A549 (cell line): ENCODE data around the gene NUDCD3. TPM values are rescaled to one million over a fixed set of nuclear protein-coding genes. Genes with fewer than 3 reads are reported as not detected.
"Not testable (repeated sequence)": the region's sequence is repeated elsewhere in the genome, so short reads cannot be mapped to it uniquely, and the experiment has no call there.

Experiments used
- ATAC-seq, 2 experiments: fragments of 200-7000 bp in 1 of 2; fragments of >200 bp in 1 of 2; cut with Nextera tagmentation in 1 of 2; cut with Tn5 transposase in 1 of 2; 3 replicates each; pipeline versions ENCODE4 v1.8.0 to v1.9.1; 2018 to 2020; ENCODE audit warnings: mild to moderate bottlenecking in 1 of 2, moderate library complexity in 1 of 2
- CTCF ChIA-PET: fragments of 300-600 bp; sonication (Branson Sonifier 250); formaldehyde crosslinking; extraction: SDS; loops from one replicate; lab custom pipeline; 2021; ENCODE audit warnings: antibody characterized with exemption, inconsistent platforms; lab: Yijun Ruan, JAX
- POLR2A ChIA-PET: fragments of 350-600 bp; formaldehyde crosslinking; extraction: SDS; loops from one replicate; lab custom pipeline; 2021; ENCODE audit warnings: antibody characterized with exemption, inconsistent platforms; lab: Yijun Ruan, JAX
- DNase-seq, 2 experiments: peaks; one replicate each; pipeline versions ENCODE4 v3.0.0 to v3.0.0-alpha.2; 2011 to 2016; ENCODE audit warnings: low read depth in 1 of 2, low spot score in 1 of 2
- FAIRE-seq: peaks from 2 replicates; lab custom pipeline; 2011; peaks lifted over from hg19 to GRCh38; lab: Jason Lieb, UNC
- H3K27ac ChIP-seq, 2 experiments: fragments of >200 bp; sonication (Bioruptor Twin); formaldehyde crosslinking; 3 replicates each; pipeline ENCODE4 v1.5.1; 2016 to 2017
- H3K4me1 ChIP-seq: fragments of >200 bp; sonication (Bioruptor Twin); formaldehyde crosslinking; 3 replicates; pipeline ENCODE4 v1.6.1; 2016
- H3K4me2 ChIP-seq: fragments of >200 bp; sonication (Bioruptor Twin); formaldehyde crosslinking; 3 replicates; pipeline ENCODE4 v1.6.1; 2016
- H3K4me3 ChIP-seq: fragments of >200 bp; sonication (Bioruptor Twin); formaldehyde crosslinking; 3 replicates; pipeline ENCODE4 v1.5.1; 2016
- H3K9me3 ChIP-seq: fragments of >200 bp; sonication (Bioruptor Twin); formaldehyde crosslinking; 3 replicates; pipeline ENCODE4 v1.6.1; 2016
- CHD2 ChIP-seq: fragments of 150-350 bp; IDR thresholded peaks from 2 replicates; pipeline ENCODE4 v1.6.1; 2014; ENCODE audit warnings: low read length; ENCODE audit not compliant: partially characterized antibody
- E2F6 ChIP-seq: IDR thresholded peaks from 2 replicates; pipeline ENCODE4 v1.6.1; 2012; ENCODE audit warnings: low read depth, borderline replicate concordance
- EHF ChIP-seq: fragments of 250-450 bp; sonication (Bioruptor Pico); IDR thresholded peaks from 2 replicates; pipeline ENCODE4 v1.5.0; 2020; ENCODE audit warnings: mild to moderate bottlenecking
- ESRRA ChIP-seq: fragments of 150-350 bp; IDR thresholded peaks from 2 replicates; pipeline ENCODE4 v1.6.1; 2014; ENCODE audit warnings: mild to moderate bottlenecking, low read length, borderline replicate concordance
- FOSB ChIP-seq: fragments of 250-450 bp; sonication (Bioruptor Pico); IDR thresholded peaks from 2 replicates; pipeline ENCODE4 v1.5.0; 2020; ENCODE audit warnings: mild to moderate bottlenecking, moderate library complexity
- JUNB ChIP-seq: fragments of >200 bp; sonication (Bioruptor Twin); formaldehyde crosslinking; IDR thresholded peaks from 2 replicates; pipeline ENCODE4 v1.6.1; 2016
- KDM5A ChIP-seq: fragments of 200-600 bp; sonication (generic); IDR thresholded peaks from 2 replicates; pipeline ENCODE4 v1.6.1; 2016; ENCODE audit warnings: antibody characterized with exemption, mild to moderate bottlenecking
- MAFK ChIP-seq: fragments of 450-650 bp; IDR thresholded peaks from 2 replicates; pipeline ENCODE4 v1.6.1; 2014; ENCODE audit not compliant: partially characterized antibody
- MAX ChIP-seq: IDR thresholded peaks from 2 replicates; pipeline ENCODE4 v1.6.1; 2012
- MAZ ChIP-seq: fragments of 150-350 bp; IDR thresholded peaks from 2 replicates; pipeline ENCODE4 v1.6.1; 2014; ENCODE audit warnings: antibody characterized with exemption, low read depth, low read length, borderline replicate concordance
- MYC ChIP-seq: IDR thresholded peaks from 2 replicates; pipeline ENCODE4 v1.6.1; 2012; ENCODE audit warnings: mild to moderate bottlenecking, inconsistent platforms, low read length, improper control_type of control experiment, borderline replicate concordance
- NFE2L2 ChIP-seq: fragments of 150-350 bp; conservative IDR thresholded peaks from 2 replicates; pipeline ENCODE4 v1.6.1; 2014; ENCODE audit warnings: low read length
- NR3C1 ChIP-seq: fragments of >200 bp; sonication (Bioruptor Twin); formaldehyde crosslinking; IDR thresholded peaks from 3 replicates; pipeline ENCODE4 v1.6.1; 2017
- PBX3 ChIP-seq: IDR thresholded peaks from 2 replicates; pipeline ENCODE4 v1.6.1; 2012
- RNF2 ChIP-seq: fragments of 200-600 bp; sonication (generic); IDR thresholded peaks from 2 replicates; pipeline ENCODE4 v1.6.1; 2016; ENCODE audit warnings: low read depth, mild to moderate bottlenecking, antibody characterized with exemption, moderate library complexity, borderline replicate concordance
- TFCP2L1 ChIP-seq: fragments of 250-450 bp; sonication (Bioruptor Pico); IDR thresholded peaks from 2 replicates; pipeline ENCODE4 v1.5.0; 2021; ENCODE audit warnings: mild to moderate bottlenecking
- USF2 ChIP-seq: fragments of 450-650 bp; IDR thresholded peaks from 2 replicates; pipeline ENCODE4 v1.6.1; 2014; ENCODE audit warnings: antibody characterized with exemption
- WGBS: methylation state at CpG from one replicate; pipeline ENCODE4 v1.1.6; 2017; ENCODE audit errors: missing lambda C conversion rate; 5-methylcytosine and 5-hydroxymethylcytosine counted together
- polyA plus RNA-seq, 4 experiments: library from polyadenylated mRNA; depleted of rRNA in 3 of 4; stranded (reverse); fragments of >200 nt; fragmentation: RNase III in 1 of 4; extraction: RNeasy Plus Mini Kit Qiagen cat#74134 plus additional on column Dnase treatment in 1 of 4; gene quantifications; 2 replicates in 3 of 4; 3 replicates in 1 of 4; pipeline ENCODE4 v1.2.3, GENCODE V29; 2011 to 2017
- TF ChIP-seq, protein P1 (sequence below): fragments of >200 bp; sonication (Bioruptor Twin); formaldehyde crosslinking; IDR thresholded peaks from 3 replicates; pipeline ENCODE4 v1.5.1; 2016

Gene NUDCD3
- polyA plus RNA-seq, 2 of the 4 experiments (the other 2 are of a cell fraction), result 44.3 to 66.3 TPM

DNA sequence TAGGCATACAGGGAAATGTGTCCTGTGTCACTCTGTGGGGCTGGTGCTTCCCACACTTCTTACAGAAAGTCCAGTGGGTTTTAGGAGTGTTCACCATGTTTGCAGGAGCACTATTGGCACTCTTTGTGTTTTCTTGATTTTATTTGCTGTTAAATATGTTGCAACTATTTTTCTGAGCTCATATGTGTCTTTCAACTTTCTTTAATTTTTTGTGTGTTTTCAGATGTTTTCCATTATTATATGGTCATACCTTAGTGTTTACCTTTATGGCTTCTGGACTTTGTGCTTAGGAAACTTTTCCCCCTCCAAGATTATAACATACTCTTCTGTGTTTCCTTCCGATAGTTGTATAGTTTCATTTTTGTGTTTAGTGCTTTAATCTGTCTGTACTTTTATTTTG is 20.8 kb upstream of the NUDCD3 start:
- no peak for FAIRE-seq
- WGBS, result 88% methylated on average over 1 of the region's 1 CpG
- ChIA-PET POLR2A (no interaction called here), CTCF (interaction anchor here (1.5 kb wide), 1 partner anchor 31 kb away, joined by 3 read pairs; no protein-coding TSS in a partner anchor)
- Histone ChIP-seq H3K4me2 (no peak overlapping the region), H3K27ac (no peak overlapping the region), H3K4me3 (no peak overlapping the region), H3K9me3 (peaks cover 2% of the 10 kb centered on the region; the same call in 1 of the 3 replicates), H3K4me1 (no peaks in the 10 kb centered on the region)
- no peak for ATAC-seq
- TF ChIP-seq MYC, result no peak
- TF ChIP-seq MAZ, result no peak
- no peak for TF ChIP-seq FOSB (CRISPR knock-in tag)
- TF ChIP-seq NFE2L2, result no peak
- no peak for DNase-seq

DNA sequence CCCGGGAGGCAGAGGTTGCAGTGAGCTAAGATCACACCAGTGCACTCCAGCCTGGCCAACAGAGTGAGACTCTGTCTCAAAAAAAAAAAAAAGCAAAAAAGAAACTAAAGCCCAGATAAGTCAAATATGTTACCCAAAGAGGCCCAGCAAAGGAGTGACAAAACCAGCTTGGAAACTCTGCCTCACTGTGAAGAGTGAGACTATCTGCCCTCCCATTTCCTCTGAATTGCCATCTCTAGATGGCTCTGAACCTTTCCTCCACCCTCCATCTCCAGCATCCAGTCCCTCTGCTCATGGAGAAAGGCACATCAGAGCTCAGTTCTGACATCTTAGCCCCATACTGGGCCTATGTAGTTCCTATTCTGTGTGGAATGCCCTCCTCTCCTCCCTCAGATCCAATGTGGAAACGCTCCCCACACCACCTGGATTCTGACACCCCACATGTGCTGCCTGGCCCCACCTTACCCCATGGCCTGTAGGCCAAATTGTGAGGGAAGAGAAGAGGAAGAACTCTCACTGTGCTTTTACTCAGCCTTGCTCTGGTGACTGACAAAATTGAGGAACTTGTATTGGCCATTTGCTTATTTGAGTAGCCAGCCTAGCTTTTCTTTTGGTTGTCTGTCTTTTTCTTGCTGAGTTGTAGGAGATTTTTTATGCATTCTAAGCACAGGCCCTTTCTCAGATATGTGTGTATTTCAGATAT is 18.0 kb upstream of the NUDCD3 start:
- ChIA-PET CTCF (interaction anchor here (0.6 to 1.7 kb wide), 2 partner anchors 10 to 26 kb away, joined by 3 to 5 read pairs; no protein-coding TSS in a partner anchor), POLR2A (no interaction called here)
- Histone ChIP-seq H3K4me2 (no peak overlapping the region), H3K4me3 (no peak overlapping the region), H3K9me3 (peaks cover 2% of the 10 kb centered on the region; the same call in 1 of the 3 replicates), H3K4me1 (no peaks in the 10 kb centered on the region), H3K27ac (no peak overlapping the region)
- TF ChIP-seq RNF2 (no peak), JUNB (no peak), E2F6 (no peak)
- no peak for DNase-seq
- WGBS, result 0% methylated on average over 2 of the region's 2 CpGs
- ATAC-seq, result no peak
- no peak for FAIRE-seq

DNA sequence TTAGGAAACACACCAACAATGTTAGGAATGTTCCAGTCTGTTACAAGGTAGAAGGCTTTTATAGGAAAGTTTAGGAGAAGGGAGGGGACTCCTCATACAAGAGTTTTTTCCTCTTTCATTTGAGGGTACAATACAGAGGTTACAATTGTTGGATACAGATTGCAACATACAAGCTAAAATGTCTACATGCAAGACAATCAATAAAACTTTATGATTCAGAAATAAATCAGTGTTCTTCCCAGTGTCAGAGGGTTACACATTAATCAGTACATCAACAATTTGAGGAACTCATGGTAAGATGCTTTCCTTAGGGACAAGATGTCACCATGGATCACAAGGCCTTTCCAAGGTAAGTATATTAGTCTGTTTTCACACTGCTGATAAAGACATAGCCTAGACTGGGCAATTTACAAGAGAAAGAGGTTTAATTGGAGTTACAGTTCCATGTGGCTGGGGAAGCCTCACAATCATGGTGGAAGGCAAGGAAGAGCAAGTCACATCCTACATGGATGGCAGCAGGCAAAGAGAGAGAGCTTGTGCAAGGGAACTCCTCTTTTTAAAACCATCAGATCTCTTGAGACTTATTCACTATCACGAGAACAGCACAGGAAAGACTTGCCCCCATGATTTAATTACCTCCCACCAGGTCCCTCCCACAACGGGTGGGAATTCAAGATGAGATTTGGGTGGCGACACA is 16.3 kb upstream of the NUDCD3 start:
- H3K4me3 ChIP-seq, H3K4me2 ChIP-seq, H3K27ac ChIP-seq, H3K9me3 ChIP-seq, H3K4me1 ChIP-seq, FAIRE-seq, POLR2A ChIA-PET, ATAC-seq, DNase-seq: not testable (repeated sequence)
- CTCF ChIA-PET, result interaction anchor here (1.7 kb wide), 1 partner anchor 28 kb away, joined by 5 read pairs; no protein-coding TSS in a partner anchor
- WGBS, result 37% methylated on average over 3 of the region's 3 CpGs

- DNase-seq (no peak), ATAC-seq (no peak), FAIRE-seq (no peak)
- TF ChIP-seq MYC, result no peak
- TF ChIP-seq NR3C1, result no peak
- no peak for TF ChIP-seq MAFK
- no peak for TF ChIP-seq USF2
- TF ChIP-seq PBX3, result no peak
- no peak for TF ChIP-seq TFCP2L1 (CRISPR knock-in tag)
- TF ChIP-seq EHF (CRISPR knock-in tag), result no peak
- TF ChIP-seq CHD2, result no peak
- TF ChIP-seq, protein P1, sequence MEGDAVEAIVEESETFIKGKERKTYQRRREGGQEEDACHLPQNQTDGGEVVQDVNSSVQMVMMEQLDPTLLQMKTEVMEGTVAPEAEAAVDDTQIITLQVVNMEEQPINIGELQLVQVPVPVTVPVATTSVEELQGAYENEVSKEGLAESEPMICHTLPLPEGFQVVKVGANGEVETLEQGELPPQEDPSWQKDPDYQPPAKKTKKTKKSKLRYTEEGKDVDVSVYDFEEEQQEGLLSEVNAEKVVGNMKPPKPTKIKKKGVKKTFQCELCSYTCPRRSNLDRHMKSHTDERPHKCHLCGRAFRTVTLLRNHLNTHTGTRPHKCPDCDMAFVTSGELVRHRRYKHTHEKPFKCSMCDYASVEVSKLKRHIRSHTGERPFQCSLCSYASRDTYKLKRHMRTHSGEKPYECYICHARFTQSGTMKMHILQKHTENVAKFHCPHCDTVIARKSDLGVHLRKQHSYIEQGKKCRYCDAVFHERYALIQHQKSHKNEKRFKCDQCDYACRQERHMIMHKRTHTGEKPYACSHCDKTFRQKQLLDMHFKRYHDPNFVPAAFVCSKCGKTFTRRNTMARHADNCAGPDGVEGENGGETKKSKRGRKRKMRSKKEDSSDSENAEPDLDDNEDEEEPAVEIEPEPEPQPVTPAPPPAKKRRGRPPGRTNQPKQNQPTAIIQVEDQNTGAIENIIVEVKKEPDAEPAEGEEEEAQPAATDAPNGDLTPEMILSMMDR, result no peak
- no peak for TF ChIP-seq KDM5A
- TF ChIP-seq JUNB, result no peak
- no peak for TF ChIP-seq MAX
- TF ChIP-seq ESRRA, result no peak
- Histone ChIP-seq H3K4me2 (no peak overlapping the region), H3K4me1 (no peaks in the 10 kb centered on the region), H3K9me3 (peaks cover 2% of the 10 kb centered on the region; the same call in 1 of the 3 replicates), H3K4me3 (no peak overlapping the region), H3K27ac (no peak overlapping the region)
- 59% methylated on average over 3 of the region's 3 CpGs for WGBS
- CTCF ChIA-PET, result no interaction called here
- POLR2A ChIA-PET, result interaction anchor here (0.6 kb wide), 1 partner anchor 725 kb away, joined by 6 read pairs; no protein-coding TSS in a partner anchor
Measured at GRCh38 chr7:44505595-44505994, 15.1 kb upstream of the NUDCD3 start.
